DND-41 (cell line): ENCODE results near the gene MSH3.

Experiments
- ATAC-seq: fragments of 200-7000 bp; cut with Tn5 transposase; 3 replicates; pipeline ENCODE4 v1.9.1; 2021; ENCODE audit warnings: low read depth; ENCODE audit not compliant: insufficient read depth
- DNase-seq: peaks from one replicate; pipeline ENCODE4 v3.0.0-alpha.2; 2020
- H2AFZ ChIP-seq: 2 replicates; pipeline ENCODE4 v1.6.0; 2012; ENCODE audit warnings: low read depth, low read length
- H3K27ac ChIP-seq: 2 replicates; pipeline ENCODE4 v1.5.1; 2012; ENCODE audit warnings: low read length, inconsistent platforms
- H3K27me3 ChIP-seq: fragments of 200-600 bp; sonication (generic); 2 replicates; pipeline ENCODE4 v1.6.0; 2012; ENCODE audit warnings: low read length, mild to moderate bottlenecking, inconsistent platforms; ENCODE audit not compliant: insufficient read depth, poor library complexity
- H3K36me3 ChIP-seq: 2 replicates; pipeline ENCODE4 v1.5.1; 2012; ENCODE audit warnings: low read length, inconsistent platforms; ENCODE audit not compliant: insufficient read depth
- H3K4me1 ChIP-seq: 2 replicates; pipeline ENCODE4 v1.5.1; 2012; ENCODE audit warnings: mild to moderate bottlenecking, low read length; ENCODE audit not compliant: insufficient read depth
- H3K4me2 ChIP-seq: 2 replicates; pipeline ENCODE4 v1.6.0; 2012; ENCODE audit warnings: mild to moderate bottlenecking, moderate library complexity, low read length, inconsistent platforms; ENCODE audit not compliant: insufficient read depth
- H3K4me3 ChIP-seq, 2 experiments: fragments of 200-600 bp in 1 of 2; shearing (Covaris generic) in 1 of 2; 2 replicates each; pipeline ENCODE4 v1.5.1; 2012 to 2016; ENCODE audit warnings: inconsistent platforms in 2 of 2, low read length in 2 of 2, mild to moderate bottlenecking in 2 of 2, low read depth in 1 of 2, moderate library complexity in 1 of 2
- H3K79me2 ChIP-seq: 2 replicates; pipeline ENCODE4 v1.6.0; 2012; ENCODE audit warnings: low read length, inconsistent platforms; ENCODE audit not compliant: insufficient read depth
- H3K9ac ChIP-seq: 2 replicates; pipeline ENCODE4 v1.6.0; 2012; ENCODE audit warnings: low read depth, mild to moderate bottlenecking, inconsistent platforms, low read length, moderate library complexity
- H3K9me3 ChIP-seq: 2 replicates; pipeline ENCODE4 v1.5.1; 2012; ENCODE audit warnings: low read length, moderate library complexity, mild to moderate bottlenecking, inconsistent platforms; ENCODE audit not compliant: insufficient read depth, severe bottlenecking
- H4K20me1 ChIP-seq: 2 replicates; pipeline ENCODE4 v1.6.0; 2012; ENCODE audit warnings: low read length; ENCODE audit not compliant: insufficient read depth
- EZH2 ChIP-seq: IDR thresholded peaks from 3 replicates; pipeline ENCODE4 v1.6.1; 2012; ENCODE audit warnings: borderline replicate concordance, low read depth, mild to moderate bottlenecking, moderate library complexity, low read length, inconsistent platforms; ENCODE audit not compliant: severe bottlenecking
- TF ChIP-seq, protein P1 (sequence below): IDR thresholded peaks from 2 replicates; pipeline ENCODE4 v1.5.1; 2012; ENCODE audit warnings: borderline replicate concordance, low read length, moderate library complexity, mild to moderate bottlenecking; ENCODE audit not compliant: poor library complexity, severe bottlenecking; ENCODE audit errors: extremely low read depth

Gene MSH3

DNA sequence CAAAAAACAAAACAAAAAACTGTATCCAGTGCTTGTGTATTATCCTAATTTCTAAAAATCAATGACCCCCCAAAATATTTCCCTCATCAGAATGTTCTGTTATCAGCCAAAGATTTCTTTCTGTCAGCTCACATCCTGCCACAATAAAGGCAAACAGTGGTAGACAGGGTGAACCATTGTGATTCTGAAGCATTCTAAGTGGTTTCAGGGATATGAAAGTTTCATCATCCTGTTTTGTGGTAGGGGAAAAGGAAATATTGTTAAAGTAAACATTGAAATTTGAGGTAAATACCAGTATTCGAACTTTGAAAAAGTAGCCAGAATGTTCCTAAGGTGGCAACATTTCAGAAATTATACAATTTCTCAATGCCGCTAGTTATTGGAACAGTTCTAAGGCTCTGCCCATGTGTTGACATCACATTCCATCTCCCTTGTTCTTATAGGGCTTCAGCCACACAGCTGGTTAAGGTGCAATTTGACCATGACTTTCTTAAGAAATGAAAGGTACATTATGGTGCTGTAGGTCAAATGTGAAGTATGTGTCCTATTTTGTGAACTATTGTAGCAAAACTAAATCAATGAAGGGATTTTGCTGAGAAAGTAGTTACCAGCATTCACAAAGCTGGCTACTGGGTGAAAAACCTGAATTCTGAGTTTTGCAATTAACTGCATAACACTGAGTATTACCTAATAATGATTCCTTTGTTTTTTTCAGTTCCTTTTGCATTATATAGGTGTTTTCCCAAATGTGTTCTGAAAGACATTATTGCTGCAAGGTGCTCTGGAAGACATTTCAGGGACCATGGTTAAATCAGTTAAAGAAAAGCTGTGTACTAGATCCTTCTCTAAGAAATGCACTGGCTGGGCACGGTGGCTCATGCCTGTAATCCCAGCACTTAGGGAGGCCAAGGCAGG is 198.1 kb downstream of the MSH3 start:
- Histone ChIP-seq H3K4me1 (peaks cover 16% of the 10 kb centered on the region), H3K79me2 (no peaks in the 10 kb centered on the region), H3K36me3 (peaks cover 45% of the 10 kb centered on the region), H3K9me3 (peaks cover 23% of the 10 kb centered on the region), H3K4me2 (0 out of 2 replicates have a peak overlapping the region, but pooled peaks have one; percentile 26), H3K27ac (peak overlapping the region; percentile 63), H4K20me1 (no peaks in the 10 kb centered on the region), H3K4me3 (no peak overlapping the region), H2AFZ (no peak overlapping the region), H3K27me3 (no peaks in the 10 kb centered on the region), H3K9ac (no peak overlapping the region)
- ATAC-seq (peak; percentile 95), DNase-seq (peak; percentile 20)
- TF ChIP-seq, protein P1, sequence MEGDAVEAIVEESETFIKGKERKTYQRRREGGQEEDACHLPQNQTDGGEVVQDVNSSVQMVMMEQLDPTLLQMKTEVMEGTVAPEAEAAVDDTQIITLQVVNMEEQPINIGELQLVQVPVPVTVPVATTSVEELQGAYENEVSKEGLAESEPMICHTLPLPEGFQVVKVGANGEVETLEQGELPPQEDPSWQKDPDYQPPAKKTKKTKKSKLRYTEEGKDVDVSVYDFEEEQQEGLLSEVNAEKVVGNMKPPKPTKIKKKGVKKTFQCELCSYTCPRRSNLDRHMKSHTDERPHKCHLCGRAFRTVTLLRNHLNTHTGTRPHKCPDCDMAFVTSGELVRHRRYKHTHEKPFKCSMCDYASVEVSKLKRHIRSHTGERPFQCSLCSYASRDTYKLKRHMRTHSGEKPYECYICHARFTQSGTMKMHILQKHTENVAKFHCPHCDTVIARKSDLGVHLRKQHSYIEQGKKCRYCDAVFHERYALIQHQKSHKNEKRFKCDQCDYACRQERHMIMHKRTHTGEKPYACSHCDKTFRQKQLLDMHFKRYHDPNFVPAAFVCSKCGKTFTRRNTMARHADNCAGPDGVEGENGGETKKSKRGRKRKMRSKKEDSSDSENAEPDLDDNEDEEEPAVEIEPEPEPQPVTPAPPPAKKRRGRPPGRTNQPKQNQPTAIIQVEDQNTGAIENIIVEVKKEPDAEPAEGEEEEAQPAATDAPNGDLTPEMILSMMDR, result no peak
- TF ChIP-seq EZH2, result no peak

DNA sequence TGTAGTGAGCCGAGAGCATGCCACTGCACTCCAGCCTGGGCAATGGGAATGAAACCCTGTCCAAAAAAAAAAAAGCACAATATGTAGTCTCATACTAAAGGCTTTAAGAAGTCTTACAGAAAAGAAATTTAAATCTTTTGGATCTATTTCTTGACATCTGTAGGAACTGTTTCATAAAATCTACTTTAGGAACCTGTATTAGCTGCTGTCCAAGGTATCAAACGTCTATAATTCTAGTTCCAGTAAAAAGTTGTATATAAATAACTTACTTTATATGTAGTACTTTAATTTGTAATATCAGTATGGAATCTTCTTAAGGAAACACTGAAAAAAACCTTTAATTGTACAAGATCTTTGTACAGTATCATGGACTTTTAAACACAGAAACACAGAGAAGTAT is 199.0 kb downstream of the MSH3 start:
- Histone ChIP-seq H3K79me2 (no peaks in the 10 kb centered on the region), H3K4me3 (no peak overlapping the region), H3K9me3 (peaks cover 23% of the 10 kb centered on the region), H2AFZ (no peak overlapping the region), H3K4me1 (peaks cover 16% of the 10 kb centered on the region), H3K27me3 (no peaks in the 10 kb centered on the region), H3K27ac (no peak overlapping the region), H3K9ac (no peak overlapping the region), H3K4me2 (no peak overlapping the region), H4K20me1 (no peaks in the 10 kb centered on the region), H3K36me3 (peaks cover 44% of the 10 kb centered on the region)
- TF ChIP-seq EZH2, result no peak
- TF ChIP-seq, protein P1, result no peak
- ATAC-seq (no peak), DNase-seq (no peak)

DNA sequence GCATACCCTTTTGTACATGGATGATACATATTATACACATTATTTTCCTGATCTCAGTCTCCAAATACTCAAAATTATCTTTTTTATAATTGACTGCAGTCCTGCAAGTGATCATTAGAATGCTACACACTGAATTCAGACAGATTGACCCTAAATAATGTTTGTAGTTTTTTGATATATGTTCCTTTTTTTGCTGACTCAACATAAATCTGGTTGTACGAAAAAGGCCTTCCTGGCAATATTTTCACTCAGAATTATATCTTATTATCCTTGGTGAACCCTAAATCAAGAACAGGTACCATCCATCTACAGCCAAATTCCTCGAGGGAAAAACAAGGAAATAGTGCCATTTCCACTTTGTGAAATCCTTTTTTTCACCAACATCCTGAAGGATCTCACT is 200.1 kb downstream of the MSH3 start:
- Histone ChIP-seq H2AFZ (no peak overlapping the region), H3K27me3 (no peaks in the 10 kb centered on the region), H3K36me3 (peaks cover 32% of the 10 kb centered on the region), H3K27ac (no peak overlapping the region), H3K79me2 (no peaks in the 10 kb centered on the region), H3K9ac (no peak overlapping the region), H3K4me2 (no peak overlapping the region), H3K4me3 (no peak overlapping the region), H3K4me1 (peaks cover 16% of the 10 kb centered on the region), H4K20me1 (no peaks in the 10 kb centered on the region), H3K9me3 (peaks cover 13% of the 10 kb centered on the region)
- DNase-seq (no peak), ATAC-seq (no peak)
- TF ChIP-seq, protein P1, result no peak
- TF ChIP-seq EZH2, result no peak
